Measurements from ENCODE around the gene SLC25A43. TPM values are rescaled to one million over a fixed set of nuclear protein-coding genes. Genes with fewer than 3 reads are reported as not detected.

SLC25A43 gene
- total RNA-seq, 2 experiments from 2014 or later: 3.3 to 4.0 TPM

DNA sequence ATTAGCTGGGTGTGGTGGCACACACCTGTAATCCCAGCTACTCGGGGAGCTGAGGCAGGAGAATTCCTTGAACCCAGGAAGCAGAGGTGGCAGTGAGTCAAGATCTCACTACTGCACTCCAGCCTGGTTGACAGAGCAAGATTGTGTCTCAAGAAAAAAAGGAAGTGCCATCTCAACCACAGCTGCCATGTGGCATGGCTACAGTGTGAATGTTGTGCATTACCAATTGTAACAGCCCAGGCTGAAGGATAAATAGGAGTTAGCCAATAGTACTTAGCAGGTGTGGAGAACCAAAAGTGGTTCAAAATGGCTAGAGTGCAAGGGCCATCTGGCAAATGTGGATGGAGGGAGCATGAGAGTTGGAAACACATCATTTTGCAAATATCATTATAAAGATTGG is 98.0 kb downstream of the SLC25A43 start:
- POLR2A ChIA-PET: no interaction called here

DNA sequence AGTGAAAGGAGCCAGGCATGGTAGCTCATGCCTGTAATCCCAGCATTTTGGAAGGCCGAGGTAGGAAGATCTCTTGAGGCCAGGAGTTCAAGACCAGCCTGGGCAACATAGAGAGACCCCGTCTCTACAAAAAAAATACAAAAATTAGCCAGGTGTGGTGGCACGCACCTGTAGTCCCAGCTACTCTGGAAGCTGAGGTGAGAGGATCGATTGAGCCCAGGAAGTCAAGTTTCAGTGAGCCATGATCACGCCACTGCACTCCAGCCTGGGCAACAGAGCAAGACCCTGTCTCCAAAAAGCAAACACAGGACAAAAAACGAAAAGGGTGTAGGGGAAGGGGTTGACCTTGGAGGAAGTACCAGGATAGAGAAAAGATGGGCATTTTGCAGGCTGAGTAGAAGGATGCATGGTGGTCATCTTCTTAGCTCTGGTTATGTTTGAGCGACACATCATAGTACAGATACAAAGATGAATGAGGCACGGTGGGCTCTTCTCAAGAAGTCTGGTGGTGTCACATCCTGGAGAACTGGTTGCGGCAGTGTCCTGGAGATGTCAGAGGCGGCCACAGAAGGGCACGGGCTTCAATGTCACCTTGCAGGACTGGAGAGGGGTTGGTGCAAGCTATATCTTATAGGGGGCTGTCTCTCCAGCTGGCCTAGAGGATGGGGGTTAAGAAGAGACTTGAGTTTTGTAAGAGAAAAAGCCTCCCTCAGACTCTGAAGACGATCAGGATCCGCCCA is 101.1 kb downstream of the SLC25A43 start:
- Mint-ChIP-seq H3K9me3 (no peaks in the 10 kb centered on the region), H3K36me3 (ENCODE audit: low read depth) (no peaks in the 10 kb centered on the region), H3K27me3 (no peaks in the 10 kb centered on the region), H3K4me1 (peaks cover 27% of the 10 kb centered on the region), H3K4me3 (no peak overlapping the region), H3K27ac (no peak overlapping the region)
- no peak for DNase-seq
- POLR2A ChIA-PET: no interaction called here
- CTCF ChIA-PET: interaction anchor here (1.1 to 2.3 kb wide), 4 partner anchors 12 to 243 kb away, joined by 3 to 7 read pairs (median 4); no protein-coding TSS in a partner anchor

More for the DNA sequence above, 98.0 kb downstream of the SLC25A43 start:
- Mint-ChIP-seq H3K4me3 (no peak overlapping the region), H3K27ac (no peak overlapping the region), H3K9me3 (no peaks in the 10 kb centered on the region), H3K36me3 (ENCODE audit: low read depth) (no peaks in the 10 kb centered on the region), H3K4me1 (peaks cover 19% of the 10 kb centered on the region), H3K27me3 (no peaks in the 10 kb centered on the region)
- no peak for DNase-seq
- CTCF ChIA-PET: interaction anchor here (1.0 to 1.8 kb wide), 2 partner anchors 14 to 288 kb away, joined by 3 to 4 read pairs; no protein-coding TSS in a partner anchor

DNA sequence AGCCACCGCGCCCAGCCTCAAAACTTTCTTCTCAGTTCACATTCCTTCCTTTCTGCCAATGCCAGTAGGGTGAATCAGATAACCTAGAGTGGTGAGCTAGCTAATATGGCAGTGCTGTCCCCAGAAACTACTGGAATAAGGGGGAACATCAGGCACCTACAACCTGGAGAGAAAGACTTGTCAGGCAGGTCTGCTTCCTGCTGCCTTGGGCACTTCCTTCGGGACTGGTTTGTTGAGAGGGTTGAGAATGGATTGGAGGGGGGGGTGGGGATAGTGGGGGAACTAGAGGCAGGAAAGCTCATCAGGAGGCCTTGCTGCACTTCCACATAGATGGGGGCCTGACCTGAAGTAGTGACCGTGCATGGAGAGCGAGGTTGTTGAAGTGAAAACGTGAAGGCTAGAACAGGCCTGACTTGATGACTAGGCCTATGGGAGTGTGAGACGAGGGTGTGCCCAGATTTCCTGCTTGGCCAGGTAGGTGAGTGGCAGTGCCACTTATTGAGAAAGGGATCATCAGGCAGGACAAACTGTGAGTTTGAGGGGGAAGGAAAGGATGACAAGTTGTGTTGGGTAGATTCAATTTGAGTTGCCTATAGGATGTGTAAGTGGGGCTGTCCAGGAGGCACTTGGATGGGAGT is 102.5 kb downstream of the SLC25A43 start:
- POLR2A ChIA-PET: no interaction called here
- DNase-seq: no peak
- H3K4me1 Mint-ChIP-seq: peaks cover 20% of the 10 kb centered on the region
- H3K36me3 Mint-ChIP-seq (ENCODE audit: low read depth): no peaks in the 10 kb centered on the region
- CTCF ChIA-PET: interaction anchor here (1.1 to 1.7 kb wide), 2 partner anchors 11 to 242 kb away, joined by 3 to 6 read pairs; no protein-coding TSS in a partner anchor
- no peaks in the 10 kb centered on the region for H3K27me3 Mint-ChIP-seq
- H3K27ac Mint-ChIP-seq: no peak overlapping the region
- H3K9me3 Mint-ChIP-seq: no peaks in the 10 kb centered on the region
- no peak overlapping the region for H3K4me3 Mint-ChIP-seq

DNA sequence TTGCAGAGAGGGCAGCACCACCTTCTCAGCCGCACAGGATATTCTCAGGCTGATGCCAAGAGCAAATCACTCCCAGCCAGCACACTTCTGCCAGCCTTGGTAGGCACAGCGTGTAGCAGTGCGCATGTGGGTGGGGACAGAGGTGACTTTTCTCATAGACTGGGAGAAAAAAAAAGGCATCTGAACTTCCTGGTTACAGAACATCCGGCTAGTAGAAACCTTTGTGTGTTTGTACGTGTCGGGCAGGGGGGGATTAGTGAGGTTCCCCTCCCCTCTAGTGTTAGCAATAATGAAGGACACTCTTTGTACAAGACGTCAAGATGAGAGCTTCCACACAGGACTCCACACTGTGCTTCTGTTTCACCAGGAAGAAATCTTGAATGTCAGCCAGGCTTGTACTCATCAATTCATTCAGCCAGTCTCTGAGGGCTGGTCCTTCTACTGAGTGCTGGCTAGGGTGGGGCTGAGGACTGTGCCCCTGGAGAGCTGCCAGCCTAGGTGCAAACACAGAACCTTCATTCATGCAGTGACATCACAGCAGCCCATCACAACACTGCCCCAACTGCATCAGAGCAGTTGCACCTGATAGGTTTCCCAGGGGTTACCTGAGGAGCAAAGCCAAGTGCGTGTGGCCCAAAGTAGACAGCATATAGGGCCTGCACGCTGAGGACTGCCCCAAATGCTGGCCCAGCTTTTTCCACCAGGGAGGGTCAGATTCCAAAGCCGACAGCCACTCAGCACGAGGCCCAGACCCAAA is 103.8 kb downstream of the SLC25A43 start:
- Mint-ChIP-seq H3K4me3 (no peak overlapping the region), H3K4me1 (peaks cover 14% of the 10 kb centered on the region), H3K27ac (peak overlapping the region; percentile 84), H3K36me3 (ENCODE audit: low read depth) (no peaks in the 10 kb centered on the region), H3K9me3 (no peaks in the 10 kb centered on the region), H3K27me3 (no peaks in the 10 kb centered on the region)
- POLR2A ChIA-PET: interaction anchor here (0.5 kb wide), 1 partner anchor 9 kb away, joined by 3 read pairs; no protein-coding TSS in a partner anchor
- DNase-seq: peak; percentile 19
- CTCF ChIA-PET: interaction anchor here (1.0 kb wide), 1 partner anchor 385 kb away, joined by 4 read pairs; no protein-coding TSS in a partner anchor

DNA sequence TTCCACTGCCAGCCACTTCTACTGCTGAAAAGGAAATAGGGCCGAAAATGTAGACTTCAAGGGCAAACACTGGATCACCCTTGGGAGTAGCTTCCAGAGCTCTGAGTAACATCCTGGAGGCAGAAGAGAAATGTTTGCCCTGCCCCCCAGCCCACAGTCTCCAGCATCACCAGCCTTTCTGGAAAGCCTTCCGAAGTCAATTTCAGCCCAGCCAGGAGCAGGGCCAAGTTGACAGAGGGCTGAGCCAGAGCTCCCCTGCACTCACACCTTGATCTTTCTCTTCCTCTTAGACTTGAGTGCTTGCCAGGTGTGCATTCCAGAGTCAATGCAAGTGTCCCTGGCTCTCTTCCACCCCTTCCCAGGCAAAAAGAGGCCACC is 104.3 kb downstream of the SLC25A43 start:
- Mint-ChIP-seq H3K9me3 (no peaks in the 10 kb centered on the region), H3K36me3 (ENCODE audit: low read depth) (no peaks in the 10 kb centered on the region), H3K4me3 (no peak overlapping the region), H3K27ac (no peak overlapping the region), H3K4me1 (peaks cover 14% of the 10 kb centered on the region), H3K27me3 (no peaks in the 10 kb centered on the region)
- POLR2A ChIA-PET: interaction anchor here (0.5 kb wide), 1 partner anchor 9 kb away, joined by 3 read pairs; no protein-coding TSS in a partner anchor
- no peak for DNase-seq
- CTCF ChIA-PET: interaction anchor here (0.7 to 1.0 kb wide), 2 partner anchors 97 to 384 kb away, joined by 3 to 4 read pairs; no protein-coding TSS in a partner anchor

Other genes starting within 250 kb of the SLC25A43 start
- gene PGRMC1, start 163.1 kb upstream of the SLC25A43 start, total RNA-seq: 10 to 100 TPM; 29.8 to 30.1 TPM
- 100 to 1,000 TPM; 425 to 426 TPM for gene SLC25A5, start 69.1 kb downstream of the SLC25A43 start, total RNA-seq
- 10 to 100 TPM; 21.0 to 22.9 TPM for gene STEEP1, start 166.1 kb downstream of the SLC25A43 start, total RNA-seq
- gene UBE2A, start 175.2 kb downstream of the SLC25A43 start, total RNA-seq: 10 to 100 TPM; 72.3 to 77.3 TPM
- 10 to 100 TPM; 13.7 to 15.4 TPM for gene NKRF, start 207.1 kb downstream of the SLC25A43 start, total RNA-seq

Data from activated CD4-positive, alpha-beta T cell treated with anti-CD3 and anti-CD28 coated beads, Interleukin-2, amount 10 ng/mL, durations not matched to agents 7 days and 5 days (primary cell).